SIG-M5 treated with dmso at 0.1 percent for 504 hours (cell line): ENCODE measurements around the gene FAM187B.

Experiments
- DNase-seq: peaks from one replicate; lab custom pipeline; 2025; ENCODE audit not compliant: unreplicated experiment; lab: John Stamatoyannopoulos, UW

Gene FAM187B

GRCh38 chr19:35179830-35180229 lies 48.7 kb downstream of the FAM187B start:
- no peak for DNase-seq

- DNase-seq: no peak
Observed at GRCh38 chr19:35178701-35179100, 49.8 kb downstream of the FAM187B start.

DNA sequence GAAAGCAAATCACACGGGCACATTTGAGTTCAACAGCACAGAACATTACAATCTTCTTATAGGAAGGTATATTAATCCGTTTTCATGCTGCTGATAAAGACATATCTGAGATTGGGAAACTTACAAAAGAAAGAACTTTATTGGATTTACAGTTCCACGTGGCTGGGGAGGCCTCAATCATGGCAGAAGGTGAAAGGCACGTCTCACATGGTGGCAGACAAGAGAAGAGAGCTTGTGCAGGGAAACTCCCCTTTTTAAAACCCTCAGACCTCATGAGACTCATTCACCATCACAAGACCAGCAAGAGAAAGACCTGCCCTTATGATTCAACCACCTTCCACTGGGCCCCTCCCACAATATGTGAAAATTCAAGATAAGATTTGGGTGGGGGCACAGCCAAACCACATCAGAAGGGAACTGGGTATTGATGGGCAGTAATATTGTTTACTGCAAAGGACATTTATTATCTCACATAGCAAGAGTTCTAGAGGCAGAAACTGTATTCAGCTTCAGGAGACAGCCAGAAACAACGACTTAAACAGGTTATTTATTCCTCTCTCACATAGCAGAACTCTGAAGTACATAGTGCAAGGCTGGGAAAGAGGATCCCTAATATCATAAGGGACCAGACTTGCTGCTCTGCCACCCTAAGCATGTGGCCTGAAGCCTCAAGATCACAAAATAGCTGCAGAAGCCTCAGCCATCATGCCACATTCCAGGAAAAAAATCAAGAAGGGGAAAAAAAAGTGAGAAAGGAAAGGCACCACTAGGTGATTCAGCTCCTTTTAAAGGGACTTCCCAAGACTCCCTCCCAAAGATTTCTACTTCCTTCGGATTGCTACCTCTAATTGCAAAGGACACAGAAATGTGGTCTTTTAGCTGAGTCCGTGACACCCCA lies 50.9 kb downstream of the FAM187B start:
- no peak for DNase-seq

DNA sequence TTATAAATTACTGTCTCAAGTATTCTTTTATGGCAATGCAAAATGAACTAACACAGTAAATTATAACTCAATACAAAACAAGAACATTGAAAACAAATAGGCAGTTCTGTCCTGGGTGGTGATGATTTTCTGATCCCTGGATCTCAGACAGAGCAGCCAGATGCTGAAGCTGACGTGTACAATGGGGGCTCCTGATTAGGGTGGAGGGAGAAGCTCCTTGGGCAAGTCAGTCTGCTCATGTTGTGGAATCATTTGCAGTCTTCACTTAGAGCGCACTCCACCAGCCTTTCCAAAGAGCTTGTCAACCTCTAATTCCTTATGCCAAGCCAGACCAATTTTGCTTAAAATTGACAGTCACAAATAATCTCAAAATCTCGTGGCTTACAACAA lies 52.4 kb downstream of the FAM187B start:
- DNase-seq: no peak
